HepG2 (cell line): ENCODE measurements around the gene COG5. TPM values are rescaled to one million over a fixed set of nuclear protein-coding genes. Genes with fewer than 3 reads are reported as not detected.

ENCODE experiments used
- BORCS8-MEF2B ChIP-seq: sonication (generic); formaldehyde crosslinking; IDR thresholded peaks from 2 replicates; pipeline ENCODE4 v1.8.0; 2022; ENCODE audit warnings: mild to moderate bottlenecking, missing genetic modification reagents
- CERS6 ChIP-seq: sonication (generic); formaldehyde crosslinking; IDR thresholded peaks from 2 replicates; pipeline ENCODE4 v1.5.0; 2020; ENCODE audit warnings: missing genetic modification reagents
- CHD4 ChIP-seq: fragments of 200-600 bp; sonication (generic); IDR thresholded peaks from 2 replicates; pipeline ENCODE4 v1.7.0; 2017; ENCODE audit warnings: mild to moderate bottlenecking, low read length, borderline replicate concordance
- ESRRA ChIP-seq: sonication (generic); formaldehyde crosslinking; IDR thresholded peaks from 2 replicates; pipeline ENCODE4 v1.5.1; 2020; ENCODE audit warnings: mild to moderate bottlenecking, low read depth, missing genetic modification reagents
- HMGXB4 ChIP-seq, 2 experiments: sonication (generic) in 1 of 2; formaldehyde crosslinking in 1 of 2; IDR thresholded peaks; 2 replicates each; pipeline versions ENCODE4 v1.4.0 to v1.6.1; 2018 to 2020; ENCODE audit warnings: missing genetic modification reagents in 2 of 2, borderline replicate concordance in 1 of 2, low read depth in 1 of 2, mild to moderate bottlenecking in 1 of 2, missing biosample characterization in 1 of 2
- KDM6A ChIP-seq: IDR thresholded peaks from 2 replicates; pipeline ENCODE4 v1.6.1; 2016; ENCODE audit warnings: low read depth
- NFKBIZ ChIP-seq: IDR thresholded peaks from 2 replicates; pipeline ENCODE4 v1.6.1; 2018; ENCODE audit warnings: missing genetic modification reagents, missing compliant biosample characterization
- NR2F1 ChIP-seq, 2 experiments: fragments of 450-650 bp in 1 of 2; formaldehyde crosslinking in 1 of 2; IDR thresholded peaks; 2 replicates each; pipeline versions ENCODE4 v1.5.0 to v1.6.1; 2016 to 2020; ENCODE audit warnings: mild to moderate bottlenecking in 1 of 2, missing compliant biosample characterization in 1 of 2, missing genetic modification reagents in 1 of 2, moderate library complexity in 1 of 2
- PHF8 ChIP-seq: sonication (generic); formaldehyde crosslinking; IDR thresholded peaks from 2 replicates; pipeline ENCODE4 v1.5.0; 2020; ENCODE audit warnings: missing genetic modification reagents
- PITX1 ChIP-seq: sonication (generic); formaldehyde crosslinking; IDR thresholded peaks from 2 replicates; pipeline ENCODE4 v1.5.1; 2020; ENCODE audit warnings: mild to moderate bottlenecking, missing genetic modification reagents
- RARA ChIP-seq: IDR thresholded peaks from 2 replicates; pipeline ENCODE4 v1.6.1; 2016; ENCODE audit warnings: missing genetic modification reagents, missing compliant biosample characterization
- SKIL ChIP-seq: sonication (generic); formaldehyde crosslinking; IDR thresholded peaks from 2 replicates; pipeline ENCODE4 v1.8.0; 2022; ENCODE audit warnings: missing genetic modification reagents, mild to moderate bottlenecking, moderate library complexity, borderline replicate concordance
- SP1 ChIP-seq, 2 experiments: fragments of 450-650 bp in 1 of 2; sonication (generic) in 1 of 2; formaldehyde crosslinking in 1 of 2; IDR thresholded peaks; 2 replicates each; pipeline versions ENCODE4 v1.4.0 to v1.6.1; 2016 to 2020; ENCODE audit warnings: missing genetic modification reagents in 1 of 2
- THRA ChIP-seq: sonication (generic); formaldehyde crosslinking; IDR thresholded peaks from 2 replicates; pipeline ENCODE4 v1.4.0; 2020; ENCODE audit warnings: missing genetic modification reagents, borderline replicate concordance
- TIGD3 ChIP-seq: sonication (generic); formaldehyde crosslinking; IDR thresholded peaks from 2 replicates; pipeline ENCODE4 v1.5.1; 2020; ENCODE audit warnings: mild to moderate bottlenecking, missing genetic modification reagents, borderline replicate concordance
- ZFP36L2 ChIP-seq: sonication (generic); formaldehyde crosslinking; IDR thresholded peaks from 2 replicates; pipeline ENCODE4 v1.4.0; 2020; ENCODE audit warnings: missing genetic modification reagents
- ZMYM3 ChIP-seq: sonication (generic); formaldehyde crosslinking; IDR thresholded peaks from 2 replicates; pipeline ENCODE4 v1.5.1; 2020; ENCODE audit warnings: mild to moderate bottlenecking, missing genetic modification reagents
- ZNF329 ChIP-seq: sonication (generic); formaldehyde crosslinking; IDR thresholded peaks from 2 replicates; pipeline ENCODE4 v1.9.0; 2021; ENCODE audit warnings: low read depth, mild to moderate bottlenecking, missing genetic modification reagents
- ZNF441 ChIP-seq: sonication (generic); formaldehyde crosslinking; IDR thresholded peaks from 2 replicates; pipeline ENCODE4 v1.7.0; 2021; ENCODE audit warnings: missing genetic modification reagents, borderline replicate concordance
- polyA plus RNA-seq, 8 experiments: library from polyadenylated mRNA; depleted of rRNA in 3 of 8; stranded (reverse) in 7 of 8; unstranded in 1 of 8; fragments of >200 nt; fragmentation: Illumina TruSeq in 4 of 8; extraction: Trizol in 4 of 8; gene quantifications; 2 replicates each; pipeline versions ENCODE4 v1.2.1 to v1.2.3, GENCODE V29; 2011 to 2016; ENCODE audit warnings: low read depth in 4 of 8, missing spikeins in 1 of 8, mixed read lengths in 1 of 8; ENCODE audit not compliant: insufficient read depth in 1 of 8
- total RNA-seq, 5 experiments: library from RNA; depleted of rRNA; stranded (reverse); fragments of >200 nt; fragmentation: Illumina TruSeq; extraction: Trizol; gene quantifications; 2 replicates each; pipeline ENCODE4 v1.2.3, GENCODE V29; 2016; ENCODE audit warnings: low read depth in 1 of 5

The COG5 gene
- total and polyA plus RNA-seq, 2 of the 13 experiments (the other 11 are each of a cell fraction or from before 2014, with no cell fraction given), result 20.4 to 31.3 TPM

GRCh38 chr7:107579885-107580715 lies 16.4 kb upstream of the COG5 start, which contains the start of gene BCAP29 (continued):
- TF ChIP-seq CERS6 (CRISPR knock-in tag) (no peak), CHD4 (no peak), NFKBIZ (CRISPR knock-in tag) (no peak), SP1 (IDR thresholded peaks at IDR 0.05) (no peak), SP1 (CRISPR knock-in tag; IDR thresholded peaks at IDR 0.05) (no peak), ZNF329 (CRISPR knock-in tag) (no peak), HMGXB4 (CRISPR knock-in tag; IDR thresholded peaks at IDR 0.05; ENCODE audit: borderline replicate concordance in 1 of 2, low read depth in 1 of 2) (peak; percentile 74 to 79), TIGD3 (CRISPR knock-in tag) (no peak), ZNF441 (CRISPR knock-in tag) (peak; percentile 79; the same call in 1 of the 2 replicates), BORCS8-MEF2B (CRISPR knock-in tag) (no peak), ZMYM3 (CRISPR knock-in tag) (no peak), PHF8 (peak; percentile 73), ESRRA (peak; percentile 47), THRA (CRISPR knock-in tag) (no peak), NR2F1 (CRISPR knock-in tag; IDR thresholded peaks at IDR 0.05) (no peak), PITX1 (CRISPR knock-in tag) (no peak), KDM6A (CRISPR knock-in tag) (no peak), RARA (CRISPR knock-in tag) (no peak), SKIL (CRISPR knock-in tag) (no peak), ZFP36L2 (CRISPR knock-in tag) (no peak)
